HepG2 (cell line): Measurements from ENCODE around the gene RUFY2. TPM values are rescaled to one million over a fixed set of nuclear protein-coding genes. Genes with fewer than 3 reads are reported as not detected.

Source experiments
- ARHGAP35 ChIP-seq: sonication (generic); formaldehyde crosslinking; IDR thresholded peaks from 2 replicates; pipeline ENCODE4 v1.9.0; 2022; ENCODE audit warnings: mild to moderate bottlenecking, inconsistent platforms, moderate library complexity, missing genetic modification reagents, borderline replicate concordance
- ARID2 ChIP-seq: sonication (generic); formaldehyde crosslinking; IDR thresholded peaks from 2 replicates; pipeline ENCODE4 v1.8.1; 2022; ENCODE audit warnings: mild to moderate bottlenecking, missing genetic modification reagents, borderline replicate concordance
- ATF7-NPFF ChIP-seq: sonication (generic); formaldehyde crosslinking; IDR thresholded peaks from 2 replicates; pipeline ENCODE4 v1.8.1; 2023; ENCODE audit warnings: mild to moderate bottlenecking, low read depth, missing genetic modification reagents, moderate library complexity
- EZH2 ChIP-seq: conservative IDR thresholded peaks from 2 replicates; pipeline ENCODE4 v1.6.1; 2012; ENCODE audit warnings: mild to moderate bottlenecking, low read depth, low read length, moderate library complexity
- KLF11 ChIP-seq: IDR thresholded peaks from 2 replicates; pipeline ENCODE4 v1.6.1; 2016; ENCODE audit warnings: missing compliant biosample characterization
- MAFF ChIP-seq: IDR thresholded peaks from 2 replicates; pipeline ENCODE4 v1.6.1; 2011; ENCODE audit warnings: low read depth, low read length, improper control_type of control experiment
- MTF1 ChIP-seq: sonication (generic); formaldehyde crosslinking; IDR thresholded peaks from 2 replicates; pipeline ENCODE4 v1.5.0; 2020; ENCODE audit warnings: missing genetic modification reagents
- SALL1 ChIP-seq: sonication (generic); formaldehyde crosslinking; IDR thresholded peaks from 2 replicates; pipeline ENCODE4 v1.8.0; 2022; ENCODE audit warnings: mild to moderate bottlenecking, missing genetic modification reagents
- SCMH1 ChIP-seq: sonication (generic); formaldehyde crosslinking; IDR thresholded peaks from 2 replicates; pipeline ENCODE4 v1.9.0; 2021; ENCODE audit warnings: missing genetic modification reagents, mild to moderate bottlenecking, borderline replicate concordance
- XRCC5 ChIP-seq: fragments of 200-400 bp; formaldehyde crosslinking; optimal IDR thresholded peaks from 2 replicates; pipeline ENCODE3; 2017; ENCODE audit warnings: mild to moderate bottlenecking, low read length
- ZBTB25 ChIP-seq: IDR thresholded peaks from 2 replicates; pipeline ENCODE4 v1.6.1; 2018; ENCODE audit warnings: missing genetic modification reagents
- ZBTB7A ChIP-seq: sonication (generic); formaldehyde crosslinking; IDR thresholded peaks from 2 replicates; pipeline ENCODE4 v1.8.0; 2022; ENCODE audit warnings: mild to moderate bottlenecking, missing genetic modification reagents
- ZNF431 ChIP-seq: sonication (generic); formaldehyde crosslinking; IDR thresholded peaks from 2 replicates; pipeline ENCODE4 v1.9.0; 2022; ENCODE audit warnings: missing genetic modification reagents, low read depth, mild to moderate bottlenecking, borderline replicate concordance
- ZNF558 ChIP-seq: sonication (generic); formaldehyde crosslinking; IDR thresholded peaks from 2 replicates; pipeline ENCODE4 v1.9.0; 2022; ENCODE audit warnings: mild to moderate bottlenecking, missing genetic modification reagents, borderline replicate concordance
- ZNF7 ChIP-seq: IDR thresholded peaks from 2 replicates; pipeline ENCODE4 v1.6.1; 2016; ENCODE audit warnings: missing biosample characterization, missing genetic modification reagents
- ZNF839 ChIP-seq: sonication (generic); formaldehyde crosslinking; IDR thresholded peaks from 2 replicates; pipeline ENCODE4 v1.4.0; 2020; ENCODE audit warnings: missing genetic modification reagents, mild to moderate bottlenecking, borderline replicate concordance
- polyA plus RNA-seq, 8 experiments: library from polyadenylated mRNA; depleted of rRNA in 3 of 8; stranded (reverse) in 7 of 8; unstranded in 1 of 8; fragments of >200 nt; fragmentation: Illumina TruSeq in 4 of 8; extraction: Trizol in 4 of 8; gene quantifications; 2 replicates each; pipeline versions ENCODE4 v1.2.1 to v1.2.3, GENCODE V29; 2011 to 2016; ENCODE audit warnings: low read depth in 4 of 8, missing spikeins in 1 of 8, mixed read lengths in 1 of 8; ENCODE audit not compliant: insufficient read depth in 1 of 8
- total RNA-seq, 5 experiments: library from RNA; depleted of rRNA; stranded (reverse); fragments of >200 nt; fragmentation: Illumina TruSeq; extraction: Trizol; gene quantifications; 2 replicates each; pipeline ENCODE4 v1.2.3, GENCODE V29; 2016; ENCODE audit warnings: low read depth in 1 of 5
- TF ChIP-seq, protein P1 (sequence below): sonication (generic); formaldehyde crosslinking; IDR thresholded peaks from 2 replicates; pipeline ENCODE4 v1.4.0; 2020; ENCODE audit warnings: missing genetic modification reagents, low read depth, mild to moderate bottlenecking, borderline replicate concordance
- TF ChIP-seq, protein P2 (sequence below): sonication (generic); formaldehyde crosslinking; IDR thresholded peaks from 2 replicates; pipeline ENCODE4 v1.4.0; 2020; ENCODE audit warnings: missing genetic modification reagents
- TF ChIP-seq, protein P3 (sequence below): sonication (generic); formaldehyde crosslinking; IDR thresholded peaks from 2 replicates; pipeline ENCODE4 v1.5.0; 2020; ENCODE audit warnings: missing genetic modification reagents
- TF ChIP-seq, protein P4 (sequence below): sonication (generic); formaldehyde crosslinking; IDR thresholded peaks from 2 replicates; pipeline ENCODE4 v1.5.0; 2020; ENCODE audit warnings: mild to moderate bottlenecking, low read depth, missing genetic modification reagents, borderline replicate concordance
- TF ChIP-seq, protein P5 (sequence below): sonication (generic); formaldehyde crosslinking; IDR thresholded peaks from 2 replicates; pipeline ENCODE4 v1.8.1; 2023; ENCODE audit warnings: mild to moderate bottlenecking, missing genetic modification reagents, borderline replicate concordance

The RUFY2 gene
- total and polyA plus RNA-seq, 2 of the 13 experiments (the other 11 are each of a cell fraction or from before 2014, with no cell fraction given) = 10.1 to 16.1 TPM

- TF ChIP-seq MAFF (no peak; the same call in 1 of the 2 replicates), SCMH1 (CRISPR knock-in tag) (no peak), KLF11 (CRISPR knock-in tag) (peak; percentile 87), ARHGAP35 (CRISPR knock-in tag) (peak; percentile 86; the same call in 1 of the 2 replicates), EZH2 (no peak), ZBTB7A (CRISPR knock-in tag) (no peak), ZBTB25 (CRISPR knock-in tag) (no peak), ZNF7 (CRISPR knock-in tag) (no peak), ATF7-NPFF (CRISPR knock-in tag) (peak; percentile 94), ZNF431 (CRISPR knock-in tag) (no peak; the same call in 1 of the 2 replicates), MTF1 (no peak; the same call in 1 of the 2 replicates), ZNF558 (CRISPR knock-in tag) (no peak), ARID2 (CRISPR knock-in tag) (0 out of 2 replicates have a peak, but pooled peaks have one; percentile 51), ZNF839 (CRISPR knock-in tag) (no peak; the same call in 1 of the 2 replicates), XRCC5 (no peak), SALL1 (CRISPR knock-in tag) (peak; percentile 94)
- TF ChIP-seq, protein P1, sequence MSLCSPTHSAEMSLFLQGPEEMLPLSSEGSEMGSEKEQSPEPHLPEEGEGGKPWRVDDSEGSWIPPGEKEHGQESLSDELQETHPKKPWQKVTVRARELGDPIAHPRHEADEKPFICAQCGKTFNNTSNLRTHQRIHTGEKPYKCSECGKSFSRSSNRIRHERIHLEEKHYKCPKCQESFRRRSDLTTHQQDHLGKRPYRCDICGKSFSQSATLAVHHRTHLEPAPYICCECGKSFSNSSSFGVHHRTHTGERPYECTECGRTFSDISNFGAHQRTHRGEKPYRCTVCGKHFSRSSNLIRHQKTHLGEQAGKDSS (CRISPR knock-in tag) = no peak; the same call in 1 of the 2 replicates
- TF ChIP-seq, protein P2, sequence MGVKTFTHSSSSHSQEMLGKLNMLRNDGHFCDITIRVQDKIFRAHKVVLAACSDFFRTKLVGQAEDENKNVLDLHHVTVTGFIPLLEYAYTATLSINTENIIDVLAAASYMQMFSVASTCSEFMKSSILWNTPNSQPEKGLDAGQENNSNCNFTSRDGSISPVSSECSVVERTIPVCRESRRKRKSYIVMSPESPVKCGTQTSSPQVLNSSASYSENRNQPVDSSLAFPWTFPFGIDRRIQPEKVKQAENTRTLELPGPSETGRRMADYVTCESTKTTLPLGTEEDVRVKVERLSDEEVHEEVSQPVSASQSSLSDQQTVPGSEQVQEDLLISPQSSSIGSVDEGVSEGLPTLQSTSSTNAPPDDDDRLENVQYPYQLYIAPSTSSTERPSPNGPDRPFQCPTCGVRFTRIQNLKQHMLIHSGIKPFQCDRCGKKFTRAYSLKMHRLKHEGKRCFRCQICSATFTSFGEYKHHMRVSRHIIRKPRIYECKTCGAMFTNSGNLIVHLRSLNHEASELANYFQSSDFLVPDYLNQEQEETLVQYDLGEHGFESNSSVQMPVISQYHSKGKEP = peak; percentile 36; the same call in 1 of the 2 replicates
- TF ChIP-seq, protein P3, sequence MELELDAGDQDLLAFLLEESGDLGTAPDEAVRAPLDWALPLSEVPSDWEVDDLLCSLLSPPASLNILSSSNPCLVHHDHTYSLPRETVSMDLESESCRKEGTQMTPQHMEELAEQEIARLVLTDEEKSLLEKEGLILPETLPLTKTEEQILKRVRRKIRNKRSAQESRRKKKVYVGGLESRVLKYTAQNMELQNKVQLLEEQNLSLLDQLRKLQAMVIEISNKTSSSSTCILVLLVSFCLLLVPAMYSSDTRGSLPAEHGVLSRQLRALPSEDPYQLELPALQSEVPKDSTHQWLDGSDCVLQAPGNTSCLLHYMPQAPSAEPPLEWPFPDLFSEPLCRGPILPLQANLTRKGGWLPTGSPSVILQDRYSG (CRISPR knock-in tag) = no peak
- TF ChIP-seq, protein P4, sequence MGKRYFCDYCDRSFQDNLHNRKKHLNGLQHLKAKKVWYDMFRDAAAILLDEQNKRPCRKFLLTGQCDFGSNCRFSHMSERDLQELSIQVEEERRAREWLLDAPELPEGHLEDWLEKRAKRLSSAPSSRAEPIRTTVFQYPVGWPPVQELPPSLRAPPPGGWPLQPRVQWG (CRISPR knock-in tag) = no peak
- TF ChIP-seq, protein P5, sequence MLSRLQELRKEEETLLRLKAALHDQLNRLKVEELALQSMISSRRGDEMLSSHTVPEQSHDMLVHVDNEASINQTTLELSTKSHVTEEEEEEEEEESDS (CRISPR knock-in tag) = no peak
Measured at GRCh38 chr10:68331455-68332258, 75.4 kb downstream of the RUFY2 start, which contains the start of gene HNRNPH3 (continued).
